ENCODE measurements around the gene KLHL25.

The KLHL25 gene

GRCh38 chr15:85777250-85778106 is 17.2 kb downstream of the KLHL25 start:
- no peak for DNase-seq

- DNase-seq, result no peak
Observed at GRCh38 chr15:85773970-85774369, 20.8 kb downstream of the KLHL25 start.

- DNase-seq, result no peak
Observed at GRCh38 chr15:85773249-85773648, 21.5 kb downstream of the KLHL25 start.

- no peak for DNase-seq
Observed at GRCh38 chr15:85772668-85773067, 22.1 kb downstream of the KLHL25 start.

- DNase-seq, result no peak
Observed at GRCh38 chr15:85771781-85772445, 22.8 kb downstream of the KLHL25 start.

- no peak for DNase-seq
Observed at GRCh38 chr15:85771271-85771670, 23.5 kb downstream of the KLHL25 start.

- no peak for DNase-seq
Observed at GRCh38 chr15:85770096-85771041, 24.4 kb downstream of the KLHL25 start.

- DNase-seq, result no peak
Observed at GRCh38 chr15:85769182-85769900, 25.4 kb downstream of the KLHL25 start.

- no peak for DNase-seq
Observed at GRCh38 chr15:85768595-85769168, 26.0 kb downstream of the KLHL25 start.

GRCh38 chr15:85767785-85768529 is 26.8 kb downstream of the KLHL25 start:
- DNase-seq, result no peak

GRCh38 chr15:85766001-85766831 is 28.5 kb downstream of the KLHL25 start:
- DNase-seq, result no peak

- DNase-seq, result no peak
Observed at GRCh38 chr15:85764649-85765277, 30.0 kb downstream of the KLHL25 start.

GRCh38 chr15:85763673-85764633 is 30.8 kb downstream of the KLHL25 start:
- no peak for DNase-seq

- DNase-seq, result no peak
Observed at GRCh38 chr15:85763157-85763556, 31.6 kb downstream of the KLHL25 start.

- no peak for DNase-seq
Observed at GRCh38 chr15:85762756-85763127, 32.0 kb downstream of the KLHL25 start.

- DNase-seq, result no peak
Observed at GRCh38 chr15:85762039-85762755, 32.5 kb downstream of the KLHL25 start.

GRCh38 chr15:85761635-85762034 is 33.1 kb downstream of the KLHL25 start:
- DNase-seq, result no peak

All from suppressor macrophage treated with lipopolysaccharide for 4 hours (primary cell).